ENCODE data around the gene ZNF785. TPM values are rescaled to one million over a fixed set of nuclear protein-coding genes. Genes with fewer than 3 reads are reported as not detected.

ZNF785 gene
- total and polyA plus RNA-seq, 2 of the 13 experiments (the other 11 are each of a cell fraction or from before 2014, with no cell fraction given) = 0.01 TPM; not detected in 1

GRCh38 chr16:30571445-30572322 lies 13.8 kb downstream of the ZNF785 start, which contains the start of gene ZNF688 (continued):
- TF ChIP-seq ZNF598 (CRISPR knock-in tag; IDR thresholded peaks at IDR 0.05; ENCODE audit: borderline replicate concordance) (no peak), ZNF530 (CRISPR knock-in tag; IDR thresholded peaks at IDR 0.05; ENCODE audit: low read depth) (no peak), ZSCAN21 (CRISPR knock-in tag; IDR thresholded peaks at IDR 0.05; ENCODE audit: borderline replicate concordance) (no peak; the same call in 1 of the 2 replicates), ZNF367 (CRISPR knock-in tag; IDR thresholded peaks at IDR 0.05; ENCODE audit: borderline replicate concordance) (no peak), NKX3-1 (CRISPR knock-in tag; IDR thresholded peaks at IDR 0.05) (no peak), ZNF607 (CRISPR knock-in tag; IDR thresholded peaks at IDR 0.05; ENCODE audit: borderline replicate concordance) (0 out of 2 replicates have a peak, but pooled peaks have one; percentile 39), ZNF770 (CRISPR knock-in tag; IDR thresholded peaks at IDR 0.05) (peak; percentile 29), AFF4 (CRISPR knock-in tag; IDR thresholded peaks at IDR 0.05) (0 out of 2 replicates have a peak, but pooled peaks have one; percentile 35), RXRA (CRISPR knock-in tag; IDR thresholded peaks at IDR 0.05) (no peak), ZNF576 (CRISPR knock-in tag; IDR thresholded peaks at IDR 0.05) (no peak), LCORL (IDR thresholded peaks at IDR 0.05) (no peak), LCORL (CRISPR knock-in tag; IDR thresholded peaks at IDR 0.05) (0 out of 2 replicates have a peak, but pooled peaks have one; percentile 34), FOXO1 (CRISPR knock-in tag; IDR thresholded peaks at IDR 0.05) (peak; percentile 12; the same call in 1 of the 2 replicates), SIX1 (CRISPR knock-in tag; IDR thresholded peaks at IDR 0.05; ENCODE audit: borderline replicate concordance) (no peak), ZNF839 (CRISPR knock-in tag; IDR thresholded peaks at IDR 0.05; ENCODE audit: borderline replicate concordance) (no peak), KLF11 (CRISPR knock-in tag; IDR thresholded peaks at IDR 0.05) (peak; percentile 28; the same call in 1 of the 2 replicates), ZNF512 (CRISPR knock-in tag; IDR thresholded peaks at IDR 0.05) (no peak), AKAP8 (CRISPR knock-in tag; IDR thresholded peaks at IDR 0.05) (peak; percentile 47; the same call in 1 of the 2 replicates), ZC3H13 (CRISPR knock-in tag; IDR thresholded peaks at IDR 0.05) (peak; percentile 66; the same call in 1 of the 2 replicates), DRAP1 (CRISPR knock-in tag; IDR thresholded peaks at IDR 0.05) (peak; percentile 71), GATAD1 (CRISPR knock-in tag; IDR thresholded peaks at IDR 0.05) (peak; percentile 95)
